ENCODE measurements around the gene HOXA13.
A peak's percentile ranks its signal among the peaks of the same experiment; 100 is the strongest.

The HOXA13 gene

GRCh38 chr7:27205325-27206280 lies 5.7 kb upstream of the HOXA13 start:
- DNase-seq: no peak

GRCh38 chr7:27204851-27205322 lies 5.0 kb upstream of the HOXA13 start:
- DNase-seq: no peak

GRCh38 chr7:27203964-27204594 lies 4.2 kb upstream of the HOXA13 start:
- no peak for DNase-seq

- no peak for DNase-seq
These were observed 3.6 kb upstream of the HOXA13 start for GRCh38 chr7:27203365-27203953.

- no peak for DNase-seq
These were observed 2.9 kb upstream of the HOXA13 start for GRCh38 chr7:27202862-27203134.

GRCh38 chr7:27202018-27202861 lies 2.3 kb upstream of the HOXA13 start:
- DNase-seq: no peak

GRCh38 chr7:27201580-27202017 lies 1.7 kb upstream of the HOXA13 start:
- DNase-seq: no peak

- no peak for DNase-seq
These were observed 1.1 kb upstream of the HOXA13 start for GRCh38 chr7:27200761-27201579.

GRCh38 chr7:27198871-27199801 lies 755 bp downstream of the HOXA13 start:
- no peak for DNase-seq

- DNase-seq: no peak
These were observed 1.6 kb downstream of the HOXA13 start for GRCh38 chr7:27198138-27198841.

GRCh38 chr7:27197137-27198042 lies 2.5 kb downstream of the HOXA13 start:
- no peak for DNase-seq

- DNase-seq: peak; percentile 84
These were observed 3.6 kb downstream of the HOXA13 start for GRCh38 chr7:27196287-27196767.

GRCh38 chr7:27194686-27195379 lies 5.1 kb downstream of the HOXA13 start:
- peak; percentile 22 for DNase-seq

GRCh38 chr7:27194002-27194352 lies 5.9 kb downstream of the HOXA13 start:
- DNase-seq: peak; percentile 40

- DNase-seq: no peak
These were observed 6.4 kb downstream of the HOXA13 start for GRCh38 chr7:27193335-27194001.

- DNase-seq: peak; percentile 56
These were observed 7.2 kb downstream of the HOXA13 start for GRCh38 chr7:27192546-27193334.

Data from left hindlimb (tissue), 1 donor.